ENCODE results near the gene TBC1D23. TPM values are rescaled to one million over a fixed set of nuclear protein-coding genes. Genes with fewer than 3 reads are reported as not detected.

The TBC1D23 gene
- total RNA-seq, 4 donors from 2014 or later, result 15.5 to 42.5 (median 34.5) TPM

- TF ChIP-seq POLR2A (IDR thresholded peaks at IDR 0.05) (no peak), EP300 (IDR thresholded peaks at IDR 0.05; ENCODE audit: low read depth) (no peak)
- intact Hi-C loops (cut with DNase I; ENCODE audit: low total_unique reads), result no loop called here
- H3K4me3 ChIP-seq, result no peak overlapping the region
- peaks cover 0 to 47% (median 8%) of the 10 kb centered on the region in 4 donors for H3K36me3 ChIP-seq
- 64 to 86% methylated on average over 2 of the region's 2 CpGs for WGBS, 2 donors (ENCODE audit: low coverage in 1 of 2)
- H3K4me1 ChIP-seq, result no peaks in the 10 kb centered on the region
- H3K27ac ChIP-seq, result no peak overlapping the region
- DNase-seq, result no peak
- H3K27me3 ChIP-seq, result no peaks in the 10 kb centered on the region
- in situ Hi-C loops (cut with MboI; ENCODE audit: low pct_ligation_motif_present in 1 of 4, low pct_unique_long_range_greater_than_20kb in 1 of 4, low sequenced_read_pairs in 3 of 4), result no loop called here
- no peaks in the 10 kb centered on the region for H3K9me3 ChIP-seq
These were observed 28.5 kb downstream of the TBC1D23 start for GRCh38 chr3:100289339-100289738.

- WGBS, 2 donors (ENCODE audit: low coverage in 1 of 2), result 40 to 69% methylated on average over 1 of the region's 1 CpG
- Histone ChIP-seq H3K4me1 (no peaks in the 10 kb centered on the region), H3K27ac (no peak overlapping the region), H3K36me3 (peaks cover 0 to 71% (median 22%) of the 10 kb centered on the region in 4 donors), H3K4me3 (no peak overlapping the region), H3K27me3 (no peaks in the 10 kb centered on the region), H3K9me3 (no peaks in the 10 kb centered on the region)
- no peak for TF ChIP-seq CTCF (IDR thresholded peaks at IDR 0.05)
- no peak for TF ChIP-seq EP300 (IDR thresholded peaks at IDR 0.05; ENCODE audit: low read depth)
- TF ChIP-seq POLR2AphosphoS5 (IDR thresholded peaks at IDR 0.05), result no peak
- no peak for TF ChIP-seq POLR2A (IDR thresholded peaks at IDR 0.05)
- DNase-seq, result no peak
- intact Hi-C loops (cut with DNase I; ENCODE audit: low total_unique reads), result no loop called here
- in situ Hi-C loops (cut with MboI; ENCODE audit: low pct_ligation_motif_present in 1 of 4, low pct_unique_long_range_greater_than_20kb in 1 of 4, low sequenced_read_pairs in 3 of 4), result no loop called here
These were observed 34.3 kb downstream of the TBC1D23 start for GRCh38 chr3:100295089-100295488.

- intact Hi-C loops (cut with DNase I; ENCODE audit: low total_unique reads) (no loop called here), in situ Hi-C loops (cut with MboI; ENCODE audit: low pct_ligation_motif_present in 1 of 4, low pct_unique_long_range_greater_than_20kb in 1 of 4, low sequenced_read_pairs in 3 of 4) (no loop called here)
- DNase-seq, result no peak
- H3K4me3 ChIP-seq, result no peak overlapping the region
- TF ChIP-seq POLR2AphosphoS5 (IDR thresholded peaks at IDR 0.05) (no peak), CTCF (IDR thresholded peaks at IDR 0.05) (no peak), POLR2A (IDR thresholded peaks at IDR 0.05) (no peak), EP300 (IDR thresholded peaks at IDR 0.05; ENCODE audit: low read depth) (no peak)
- no peaks in the 10 kb centered on the region for H3K27me3 ChIP-seq
- no peaks in the 10 kb centered on the region for H3K9me3 ChIP-seq
- peaks cover 0 to 64% (median 26%) of the 10 kb centered on the region in 4 donors for H3K36me3 ChIP-seq
- no peak overlapping the region for H3K27ac ChIP-seq
- 91 to 93% methylated on average over 2 of the region's 2 CpGs for WGBS, 2 donors (ENCODE audit: low coverage in 1 of 2)
- H3K4me1 ChIP-seq, result no peaks in the 10 kb centered on the region
These were observed 37.0 kb downstream of the TBC1D23 start for GRCh38 chr3:100297784-100298183.

GRCh38 chr3:100299016-100299415 lies 38.2 kb downstream of the TBC1D23 start:
- DNase-seq, result no peak
- Histone ChIP-seq H3K9me3 (no peaks in the 10 kb centered on the region), H3K4me1 (no peaks in the 10 kb centered on the region), H3K27ac (no peak overlapping the region), H3K4me3 (no peak overlapping the region), H3K27me3 (no peaks in the 10 kb centered on the region), H3K36me3 (peaks cover 0 to 74% (median 26%) of the 10 kb centered on the region in 4 donors)
- no peak for TF ChIP-seq POLR2A (IDR thresholded peaks at IDR 0.05)
- no peak for TF ChIP-seq CTCF (IDR thresholded peaks at IDR 0.05)
- no peak for TF ChIP-seq POLR2AphosphoS5 (IDR thresholded peaks at IDR 0.05)
- TF ChIP-seq EP300 (IDR thresholded peaks at IDR 0.05; ENCODE audit: low read depth), result no peak
- 70 to 93% methylated on average over 4 of the region's 4 CpGs for WGBS, 2 donors (ENCODE audit: low coverage in 1 of 2)
- in situ Hi-C loops (cut with MboI; ENCODE audit: low pct_ligation_motif_present in 1 of 4, low pct_unique_long_range_greater_than_20kb in 1 of 4, low sequenced_read_pairs in 3 of 4), result no loop called here
- intact Hi-C loops (cut with DNase I; ENCODE audit: low total_unique reads), result no loop called here

- H3K4me3 ChIP-seq, result no peak overlapping the region
- H3K27ac ChIP-seq, result no peak overlapping the region
- no peak for TF ChIP-seq EP300 (IDR thresholded peaks at IDR 0.05; ENCODE audit: low read depth)
- TF ChIP-seq POLR2A (IDR thresholded peaks at IDR 0.05), result no peak
- no peak for TF ChIP-seq POLR2AphosphoS5 (IDR thresholded peaks at IDR 0.05)
- no peak for TF ChIP-seq CTCF (IDR thresholded peaks at IDR 0.05)
- no peaks in the 10 kb centered on the region for H3K27me3 ChIP-seq
- H3K4me1 ChIP-seq, result no peaks in the 10 kb centered on the region
- 82 to 83% methylated on average over 1 of the region's 1 CpG for WGBS, 2 donors (ENCODE audit: low coverage in 1 of 2)
- peaks cover 0 to 43% (median 16%) of the 10 kb centered on the region in 4 donors for H3K36me3 ChIP-seq
- in situ Hi-C loops (cut with MboI; ENCODE audit: low pct_ligation_motif_present in 1 of 4, low pct_unique_long_range_greater_than_20kb in 1 of 4, low sequenced_read_pairs in 3 of 4), result loop anchor here in 1 of 4 donors (25.0 kb wide), 1 partner anchor 281 kb away; no protein-coding TSS in a partner anchor
- intact Hi-C loops (cut with DNase I; ENCODE audit: low total_unique reads), result no loop called here
- DNase-seq, result no peak
- H3K9me3 ChIP-seq, result no peaks in the 10 kb centered on the region
These were observed 45.9 kb downstream of the TBC1D23 start for GRCh38 chr3:100306695-100307094.

Measured in transverse colon (tissue), 4 donors.